T-helper 17 cell (primary cell): ENCODE results near the gene SLC7A10. TPM values are rescaled to one million over a fixed set of nuclear protein-coding genes. Genes with fewer than 3 reads are reported as not detected.
"Not testable (repeated sequence)": the region's sequence is repeated elsewhere in the genome, so short reads cannot be mapped to it uniquely, and the experiment has no call there.

ENCODE experiments used
- ATAC-seq: fragments of 150-1000 bp; cut with Tn5 transposase; 2 replicates; pipeline ENCODE4 v1.10.0; 2021; ENCODE audit warnings: mild to moderate bottlenecking, moderate library complexity
- DNase-seq, 3 donors: peaks; one replicate each; pipeline versions ENCODE4 v3.0.0 to v3.0.0-alpha.2; 2020 to 2021
- H3K9me3 ChIP-seq: one replicate; pipeline ENCODE4 v1.7.0; 2013; ENCODE audit warnings: low read length, mild to moderate bottlenecking; ENCODE audit not compliant: control insufficient read depth, poor library complexity, severe bottlenecking
- H3K27ac Mint-ChIP-seq: one replicate; pipeline ENCODE4 v1.8.0; 2022; ENCODE audit warnings: mild to moderate bottlenecking, moderate library complexity, mixed read lengths
- H3K27me3 Mint-ChIP-seq: one replicate; pipeline ENCODE4 v1.8.0; 2022; ENCODE audit warnings: mixed read lengths
- H3K36me3 Mint-ChIP-seq: one replicate; pipeline ENCODE4 v1.8.0; 2022; ENCODE audit warnings: low read depth, mixed read lengths
- H3K4me1 Mint-ChIP-seq: one replicate; pipeline ENCODE4 v1.8.0; 2022; ENCODE audit warnings: mild to moderate bottlenecking, mixed read lengths
- H3K4me3 Mint-ChIP-seq: one replicate; pipeline ENCODE4 v1.8.0; 2022; ENCODE audit warnings: mild to moderate bottlenecking, moderate library complexity, mixed read lengths
- total RNA-seq, 4 donors: library from RNA in 2 of 4; stranded (reverse) in 2 of 4; gene quantifications; one replicate each; pipeline ENCODE4 v1.2.3 and lab custom pipeline; 2022 to 2026

Gene SLC7A10
- total RNA-seq, 2 donors from 2014 or later, result not detected

DNA sequence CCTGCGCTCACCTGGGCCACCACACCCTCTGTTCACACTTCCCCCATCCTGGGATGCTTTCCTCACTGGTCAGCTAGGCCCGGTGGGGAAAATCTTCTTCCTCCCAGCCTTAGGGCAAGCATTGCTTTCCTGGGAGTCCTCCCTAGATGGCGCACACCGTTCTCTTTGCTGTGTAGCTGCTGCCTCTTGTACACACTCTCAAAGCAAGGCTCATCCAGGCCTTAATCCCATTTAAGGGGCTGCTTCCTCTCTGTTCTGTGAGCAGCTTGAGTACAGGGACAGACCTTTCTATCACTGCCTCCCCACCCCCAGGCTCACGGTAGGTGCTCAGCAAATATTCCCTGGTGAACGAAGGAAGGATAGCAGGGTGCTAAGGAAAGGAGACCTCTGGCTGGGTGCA is 11.1 kb downstream of the SLC7A10 start:
- Mint-ChIP-seq H3K27me3 (peaks cover 10% of the 10 kb centered on the region), H3K4me1 (peaks cover 2% of the 10 kb centered on the region), H3K27ac (no peak overlapping the region), H3K36me3 (no peaks in the 10 kb centered on the region), H3K4me3 (no peak overlapping the region)
- no peaks in the 10 kb centered on the region for H3K9me3 ChIP-seq
- ATAC-seq (no peak), DNase-seq (no peak)

DNA sequence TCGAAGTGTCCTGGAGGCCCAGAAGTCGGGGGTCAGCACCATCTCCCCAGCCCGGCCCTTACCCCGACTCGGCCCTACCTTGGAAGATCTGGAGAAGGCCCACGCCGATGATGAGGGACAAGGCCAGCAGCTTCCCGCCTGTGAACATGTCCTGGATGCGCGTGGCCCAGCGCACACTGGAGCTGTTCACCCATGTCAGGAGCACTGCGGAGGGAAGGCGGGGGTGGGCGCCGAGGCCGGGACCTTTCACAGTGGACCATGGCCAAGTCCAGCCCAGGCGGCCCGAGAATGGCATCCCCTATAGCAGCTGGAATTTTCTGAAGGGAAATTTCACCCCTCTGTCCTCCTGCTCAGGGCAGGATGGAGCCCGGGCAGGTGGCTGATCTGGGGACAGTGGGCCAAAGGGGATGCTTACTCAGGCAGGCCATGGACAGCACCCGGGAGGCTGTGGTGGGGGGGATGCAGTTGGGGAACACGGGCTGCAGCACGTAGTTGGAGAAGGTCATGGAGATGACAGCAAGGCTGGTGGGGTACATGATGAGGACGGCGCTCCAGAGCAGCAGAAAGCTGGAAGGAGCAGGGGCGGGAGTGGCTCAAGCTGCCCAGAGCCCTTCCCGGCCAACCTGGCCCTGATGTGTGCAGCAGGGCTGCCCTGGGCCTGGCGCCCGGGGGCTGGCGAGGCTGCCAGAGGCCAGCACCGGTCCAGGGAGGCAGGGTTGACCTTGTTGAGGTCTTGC is 13.0 kb downstream of the SLC7A10 start:
- Mint-ChIP-seq H3K4me1 (peaks cover 2% of the 10 kb centered on the region), H3K36me3 (no peaks in the 10 kb centered on the region), H3K27me3 (peaks cover 10% of the 10 kb centered on the region), H3K4me3 (no peak overlapping the region), H3K27ac (no peak overlapping the region)
- no peak for ATAC-seq
- no peak for DNase-seq
- H3K9me3 ChIP-seq, result no peaks in the 10 kb centered on the region

DNA sequence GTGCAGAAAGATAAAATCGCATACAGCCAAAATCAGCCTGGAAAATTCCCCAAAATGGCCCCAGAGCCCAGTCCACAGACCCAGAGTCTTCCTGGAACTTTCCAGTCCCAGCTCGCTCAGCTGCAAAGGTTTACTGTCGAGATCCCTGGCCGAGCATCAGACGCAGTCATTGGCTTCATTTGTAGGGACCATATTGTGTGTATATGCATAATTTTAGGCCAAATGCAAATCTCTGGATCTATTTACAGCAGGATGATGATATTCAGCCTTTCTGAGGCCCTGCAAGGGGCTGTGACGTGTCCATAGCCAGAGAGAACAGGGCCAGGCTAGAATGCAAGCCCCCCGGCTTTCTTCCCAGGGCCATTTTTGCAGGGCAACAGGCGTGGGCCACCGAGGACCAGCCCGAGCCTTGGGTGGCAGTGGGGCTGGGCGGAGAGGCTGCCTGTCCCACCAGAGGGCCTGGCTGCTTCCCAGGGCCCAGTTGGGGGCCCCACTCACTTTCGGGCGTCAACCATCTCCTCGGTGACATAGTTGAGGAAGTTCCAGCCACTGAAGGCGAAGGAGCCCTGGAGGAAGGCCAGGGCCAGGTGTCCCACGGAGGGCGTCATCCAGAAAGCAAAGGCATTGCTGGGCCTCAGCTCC is 13.7 kb downstream of the SLC7A10 start:
- DNase-seq (no peak), ATAC-seq (no peak)
- peaks cover 2% of the 10 kb centered on the region for H3K4me1 Mint-ChIP-seq
- peaks cover 10% of the 10 kb centered on the region for H3K27me3 Mint-ChIP-seq
- no peaks in the 10 kb centered on the region for H3K36me3 Mint-ChIP-seq
- no peaks in the 10 kb centered on the region for H3K9me3 ChIP-seq
- H3K4me3 Mint-ChIP-seq, result no peak overlapping the region
- H3K27ac Mint-ChIP-seq, result no peak overlapping the region

DNA sequence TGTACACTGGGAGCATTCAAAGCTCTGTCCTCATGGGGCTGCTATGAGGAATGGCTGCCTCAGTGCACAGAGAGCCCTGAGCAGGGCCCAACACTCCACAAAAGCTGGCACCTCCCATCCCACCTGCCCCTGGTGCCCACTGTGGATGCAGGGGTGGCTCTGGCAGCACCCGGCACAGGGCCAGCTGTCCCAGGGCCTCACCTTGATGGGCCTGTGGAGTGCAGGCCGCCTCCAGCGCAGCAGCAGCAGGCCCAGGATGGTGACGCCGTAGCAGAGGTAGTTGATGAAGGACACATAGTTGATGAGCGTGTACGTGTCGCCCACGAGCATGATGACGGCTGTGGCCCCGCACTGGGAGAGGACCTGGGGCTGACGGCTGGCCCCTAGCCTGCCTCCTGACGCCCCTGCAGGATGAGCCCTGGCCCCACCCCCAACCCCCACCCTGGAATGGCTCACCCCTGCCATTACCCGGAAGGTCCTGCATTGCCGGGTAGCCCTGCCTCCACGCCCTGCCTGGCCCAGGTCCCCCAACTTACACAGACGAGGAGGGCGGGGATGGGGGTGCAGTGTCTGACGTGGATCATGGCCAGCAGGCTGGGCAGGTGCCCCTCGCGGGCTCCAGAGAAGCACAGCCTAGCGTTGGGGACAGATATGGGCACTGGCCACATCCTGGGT is 15.2 kb downstream of the SLC7A10 start:
- Mint-ChIP-seq H3K4me1 (no peaks in the 10 kb centered on the region), H3K4me3 (no peak overlapping the region), H3K27me3 (peaks cover 10% of the 10 kb centered on the region), H3K27ac (no peak overlapping the region), H3K36me3 (no peaks in the 10 kb centered on the region)
- ATAC-seq, result no peak
- no peaks in the 10 kb centered on the region for H3K9me3 ChIP-seq
- DNase-seq, result no peak

DNA sequence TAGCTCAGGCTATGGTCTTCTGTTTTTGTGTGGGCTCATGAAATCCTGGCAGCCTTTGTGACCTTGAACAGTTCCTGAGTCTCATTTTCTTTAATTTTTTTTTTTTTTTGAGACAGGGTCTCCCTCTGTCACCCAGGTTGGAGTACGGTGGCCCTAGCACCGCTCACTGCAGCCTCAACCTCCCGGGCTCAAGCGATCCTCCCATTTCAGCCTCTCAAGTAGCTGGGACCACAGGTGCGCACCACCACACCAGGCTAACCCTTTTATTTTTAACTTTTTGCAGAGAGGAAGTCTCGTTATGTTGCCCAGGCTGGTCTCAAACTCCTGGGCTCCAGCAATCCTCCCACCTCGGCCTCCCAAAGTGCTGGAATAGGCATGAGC is 15.8 kb downstream of the SLC7A10 start:
- not testable (repeated sequence) for H3K9me3 ChIP-seq, DNase-seq, H3K36me3 Mint-ChIP-seq, ATAC-seq, H3K27me3 Mint-ChIP-seq, H3K4me3 Mint-ChIP-seq, H3K4me1 Mint-ChIP-seq, H3K27ac Mint-ChIP-seq

DNA sequence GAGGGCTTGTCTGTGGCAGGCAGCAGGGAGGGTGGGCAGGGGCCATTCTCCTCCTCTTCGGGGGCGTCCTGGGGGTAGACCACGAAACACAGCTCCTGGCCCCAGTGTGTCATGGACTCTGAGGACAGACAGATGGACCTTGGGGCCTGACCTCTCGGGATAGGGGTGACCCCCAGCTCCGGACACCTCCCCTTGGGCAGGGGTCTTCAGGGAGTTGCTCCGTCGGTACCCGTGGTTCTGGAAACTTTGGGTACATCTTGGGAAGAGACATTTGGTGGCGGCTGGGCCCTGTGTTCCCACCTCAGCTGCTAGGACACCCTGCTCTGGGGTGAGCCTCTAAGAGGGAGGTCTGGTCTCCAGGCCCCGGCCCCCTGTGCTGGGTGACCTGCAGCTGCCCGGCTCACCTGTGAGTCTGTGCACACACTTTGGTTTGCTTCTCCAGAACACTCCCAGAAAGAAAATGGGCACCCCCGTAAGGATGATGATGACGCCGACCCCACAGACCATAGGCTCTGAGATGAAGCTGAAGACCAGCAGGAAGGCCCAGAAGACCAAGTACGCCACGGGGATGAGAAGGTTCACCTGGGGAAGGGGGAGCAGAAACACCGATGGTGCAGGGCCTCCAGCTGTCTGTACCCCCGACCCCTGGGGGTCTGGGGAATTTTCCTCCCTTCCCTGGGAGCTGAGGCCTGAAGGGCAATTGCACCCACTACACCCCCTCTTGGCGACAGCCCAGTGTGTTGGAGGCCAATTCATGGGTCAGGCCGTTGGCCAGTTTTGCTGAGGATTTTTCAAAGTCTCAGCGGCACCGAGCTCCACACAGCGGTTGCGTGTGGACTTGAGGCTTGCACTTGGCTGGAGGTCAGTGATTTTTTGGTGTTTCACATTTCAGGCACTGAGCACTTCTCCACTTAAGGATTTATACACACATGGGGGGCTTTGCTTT is 16.5 kb downstream of the SLC7A10 start:
- H3K9me3 ChIP-seq, result no peaks in the 10 kb centered on the region
- no peak overlapping the region for H3K27ac Mint-ChIP-seq
- DNase-seq, result no peak
- H3K4me1 Mint-ChIP-seq, result no peaks in the 10 kb centered on the region
- no peak overlapping the region for H3K4me3 Mint-ChIP-seq
- H3K27me3 Mint-ChIP-seq, result peaks cover 4% of the 10 kb centered on the region
- no peak for ATAC-seq
- no peaks in the 10 kb centered on the region for H3K36me3 Mint-ChIP-seq

DNA sequence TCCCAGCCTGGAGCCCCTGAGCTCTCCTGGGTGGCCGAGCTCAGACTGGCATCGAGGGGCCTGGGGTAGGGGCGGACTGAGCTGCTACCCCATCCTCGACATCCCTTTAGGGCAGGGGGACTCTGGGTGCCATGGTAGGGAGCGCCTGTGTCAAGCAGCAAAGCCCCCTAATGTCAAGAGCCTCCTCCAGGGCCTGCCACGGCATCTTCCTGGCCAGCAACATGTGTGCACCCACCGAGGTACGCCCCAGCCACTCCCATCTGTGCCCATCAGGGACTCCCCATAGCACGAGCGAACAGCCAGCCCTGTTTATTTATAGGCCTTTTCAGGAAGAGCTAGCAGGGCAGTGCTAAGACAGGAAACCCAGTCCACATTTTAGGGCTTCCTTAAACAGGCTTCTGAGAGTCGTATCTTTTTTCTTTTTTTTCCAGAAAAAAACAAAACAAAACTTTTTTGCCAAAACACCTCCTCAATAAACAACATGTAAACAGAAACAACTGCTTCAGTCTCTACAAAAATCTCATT is 17.2 kb downstream of the SLC7A10 start:
- H3K9me3 ChIP-seq, result no peaks in the 10 kb centered on the region
- Mint-ChIP-seq H3K27ac (no peak overlapping the region), H3K4me3 (no peak overlapping the region), H3K27me3 (no peaks in the 10 kb centered on the region), H3K4me1 (no peaks in the 10 kb centered on the region), H3K36me3 (no peaks in the 10 kb centered on the region)
- DNase-seq (no peak), ATAC-seq (no peak)

DNA sequence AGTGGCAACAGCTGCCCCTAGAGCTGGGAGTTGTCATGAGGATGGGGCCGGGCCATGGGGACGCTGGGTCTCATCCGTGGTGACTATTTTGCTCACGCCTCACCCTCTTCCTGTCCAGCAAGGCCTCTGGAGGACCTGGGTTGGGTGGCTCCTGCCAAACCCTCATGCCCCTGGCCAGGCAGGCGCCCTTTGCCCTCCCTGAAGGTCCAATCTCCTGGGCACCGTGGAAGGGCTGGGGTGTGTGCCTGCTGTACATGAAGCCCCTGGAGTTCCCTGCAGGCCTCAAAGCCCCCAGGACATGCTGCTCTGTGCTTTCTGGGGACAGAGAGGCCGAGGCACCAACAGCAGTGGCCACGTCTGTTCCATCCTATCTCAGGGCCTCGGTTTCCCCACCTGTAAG is 17.7 kb downstream of the SLC7A10 start:
- Mint-ChIP-seq H3K4me1 (no peaks in the 10 kb centered on the region), H3K27ac (no peak overlapping the region), H3K27me3 (no peaks in the 10 kb centered on the region), H3K4me3 (no peak overlapping the region), H3K36me3 (no peaks in the 10 kb centered on the region)
- no peaks in the 10 kb centered on the region for H3K9me3 ChIP-seq
- no peak for ATAC-seq
- DNase-seq, result no peak

DNA sequence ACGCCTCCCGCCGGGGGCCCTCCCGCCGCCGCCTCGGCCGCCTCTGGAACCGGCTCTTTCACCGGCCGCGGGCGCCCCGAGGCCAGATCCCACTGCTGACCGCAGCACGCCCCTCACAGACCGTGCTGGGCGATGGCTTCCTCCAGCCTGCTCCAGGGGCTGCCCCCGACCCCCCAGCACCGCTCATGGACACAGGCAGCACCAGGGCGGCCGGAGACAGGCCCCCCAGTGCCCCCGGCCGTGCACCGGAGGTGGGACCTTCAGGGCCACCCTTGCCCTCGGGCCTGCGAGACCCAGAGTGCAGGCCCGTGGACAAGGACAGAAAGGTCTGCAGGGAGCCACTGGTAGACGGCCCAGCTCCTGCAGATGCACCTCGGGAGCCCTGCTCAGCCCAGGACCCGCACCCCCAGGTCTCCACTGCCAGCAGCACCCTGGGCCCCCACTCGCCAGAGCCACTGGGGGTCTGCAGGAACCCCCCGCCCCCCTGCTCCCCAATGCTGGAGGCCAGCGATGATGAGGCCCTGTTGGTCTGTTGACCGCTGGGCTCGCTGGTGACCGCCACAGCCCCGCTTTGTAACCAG is 18.5 kb downstream of the SLC7A10 start:
- no peak overlapping the region for H3K4me3 Mint-ChIP-seq
- DNase-seq, result no peak
- no peaks in the 10 kb centered on the region for H3K36me3 Mint-ChIP-seq
- H3K4me1 Mint-ChIP-seq, result no peaks in the 10 kb centered on the region
- H3K9me3 ChIP-seq, result no peaks in the 10 kb centered on the region
- no peak for ATAC-seq
- H3K27ac Mint-ChIP-seq, result no peak overlapping the region
- H3K27me3 Mint-ChIP-seq, result no peaks in the 10 kb centered on the region

DNA sequence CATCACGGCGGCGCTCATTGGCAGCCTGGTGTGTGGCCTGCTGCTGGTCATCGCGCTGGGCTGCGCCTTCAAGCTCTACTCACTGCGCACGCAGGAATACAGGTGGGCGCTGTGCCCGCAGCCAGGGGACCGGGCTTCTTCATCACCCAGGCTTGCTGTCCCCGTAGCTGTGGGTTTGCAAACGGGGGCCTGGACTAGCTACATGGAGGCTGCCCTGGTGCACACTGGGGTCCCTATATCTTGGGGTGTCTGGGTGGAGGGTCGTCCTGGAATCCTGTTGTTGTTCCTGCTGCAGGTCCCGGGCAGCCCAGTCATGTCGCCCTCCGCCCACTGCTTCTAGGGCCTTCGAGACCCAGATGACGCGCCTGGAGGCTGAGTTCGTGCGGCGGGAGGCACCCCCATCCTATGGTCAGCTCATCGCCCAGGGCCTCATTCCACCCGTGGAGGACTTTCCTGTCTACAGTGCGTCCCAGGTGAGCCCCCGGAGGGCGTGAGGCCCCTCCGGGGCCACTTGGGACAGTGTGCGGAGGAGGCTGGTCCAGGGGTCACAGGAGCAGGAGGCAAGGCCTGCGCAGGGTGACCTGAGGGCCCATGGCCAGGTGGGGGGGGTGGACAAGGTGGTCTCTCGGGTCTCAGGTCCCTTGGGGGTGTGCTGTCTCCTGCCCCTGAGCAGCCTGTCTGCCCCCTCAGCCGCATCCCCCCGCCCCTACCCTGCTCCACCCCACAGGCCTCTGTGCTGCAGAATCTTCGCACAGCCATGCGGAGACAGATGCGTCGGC is 19.2 kb downstream of the SLC7A10 start:
- ATAC-seq (no peak), DNase-seq (no peak)
- no peak overlapping the region for H3K4me3 Mint-ChIP-seq
- no peaks in the 10 kb centered on the region for H3K27me3 Mint-ChIP-seq
- H3K36me3 Mint-ChIP-seq, result no peaks in the 10 kb centered on the region
- no peak overlapping the region for H3K27ac Mint-ChIP-seq
- H3K4me1 Mint-ChIP-seq, result no peaks in the 10 kb centered on the region
- H3K9me3 ChIP-seq, result no peaks in the 10 kb centered on the region

DNA sequence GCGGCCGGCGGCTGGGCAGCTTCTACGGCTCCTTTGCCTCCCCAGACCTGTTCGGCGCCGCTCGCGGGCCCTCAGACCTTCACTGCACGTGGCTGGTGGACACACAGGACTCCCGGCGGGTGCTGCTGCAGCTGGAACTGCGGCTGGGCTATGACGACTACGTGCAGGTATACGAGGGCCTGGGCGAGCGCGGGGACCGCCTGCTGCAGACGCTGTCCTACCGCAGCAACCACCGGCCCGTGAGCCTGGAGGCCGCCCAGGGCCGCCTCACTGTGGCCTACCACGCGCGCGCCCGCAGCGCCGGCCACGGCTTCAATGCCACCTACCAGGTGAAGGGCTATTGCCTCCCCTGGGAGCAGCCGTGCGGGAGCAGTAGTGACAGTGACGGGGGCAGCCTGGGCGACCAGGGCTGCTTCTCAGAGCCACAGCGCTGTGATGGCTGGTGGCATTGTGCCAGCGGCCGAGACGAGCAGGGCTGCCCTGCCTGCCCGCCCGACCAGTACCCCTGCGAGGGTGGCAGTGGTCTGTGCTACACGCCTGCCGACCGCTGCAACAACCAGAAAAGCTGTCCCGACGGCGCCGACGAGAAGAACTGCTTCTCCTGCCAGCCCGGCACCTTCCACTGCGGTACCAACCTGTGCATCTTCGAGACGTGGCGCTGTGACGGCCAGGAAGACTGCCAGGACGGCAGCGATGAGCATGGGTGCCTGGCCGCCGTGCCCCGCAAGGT is 20.0 kb downstream of the SLC7A10 start:
- no peaks in the 10 kb centered on the region for H3K9me3 ChIP-seq
- ATAC-seq, result no peak
- Mint-ChIP-seq H3K27me3 (no peaks in the 10 kb centered on the region), H3K4me1 (no peaks in the 10 kb centered on the region), H3K27ac (no peak overlapping the region), H3K36me3 (no peaks in the 10 kb centered on the region), H3K4me3 (no peak overlapping the region)
- no peak for DNase-seq
